Activated CD8-positive, alpha-beta memory T cell treated with anti-CD3 and anti-CD28 coated beads for 36 hours (primary cell): ENCODE results near the gene TTLL11. TPM values are rescaled to one million over a fixed set of nuclear protein-coding genes. Genes with fewer than 3 reads are reported as not detected.

Experiments
- CTCF ChIA-PET: fragments of 350-600 bp; sonication (Branson Sonifier 250); formaldehyde crosslinking; loops from one replicate; lab custom pipeline; 2021; ENCODE audit warnings: antibody characterized with exemption; lab: Charles Lee
- POLR2A ChIA-PET: fragments of 350-600 bp; sonication (Branson Sonifier 250); formaldehyde crosslinking; loops from one replicate; lab custom pipeline; 2021; ENCODE audit warnings: antibody characterized with exemption; lab: Charles Lee
- total RNA-seq, 2 experiments: library from RNA; stranded (reverse); gene quantifications; one replicate each; pipeline ENCODE4 v1.2.3, GENCODE V29; 2021

The TTLL11 gene
- total RNA-seq, 2 experiments from 2014 or later: 2.0 to 2.6 TPM

GRCh38 chr9:121887553-121888437, 205.3 kb downstream of the TTLL11 start:
- ChIA-PET CTCF (interaction anchor here (0.6 kb wide), 1 partner anchor 438 kb away, joined by 3 read pairs; no protein-coding TSS in a partner anchor), POLR2A (no interaction called here)

GRCh38 chr9:121886759-121887485, 206.2 kb downstream of the TTLL11 start:
- ChIA-PET POLR2A (no interaction called here), CTCF (interaction anchor here (0.6 kb wide), 1 partner anchor 437 kb away, joined by 3 read pairs; no protein-coding TSS in a partner anchor)

DNA sequence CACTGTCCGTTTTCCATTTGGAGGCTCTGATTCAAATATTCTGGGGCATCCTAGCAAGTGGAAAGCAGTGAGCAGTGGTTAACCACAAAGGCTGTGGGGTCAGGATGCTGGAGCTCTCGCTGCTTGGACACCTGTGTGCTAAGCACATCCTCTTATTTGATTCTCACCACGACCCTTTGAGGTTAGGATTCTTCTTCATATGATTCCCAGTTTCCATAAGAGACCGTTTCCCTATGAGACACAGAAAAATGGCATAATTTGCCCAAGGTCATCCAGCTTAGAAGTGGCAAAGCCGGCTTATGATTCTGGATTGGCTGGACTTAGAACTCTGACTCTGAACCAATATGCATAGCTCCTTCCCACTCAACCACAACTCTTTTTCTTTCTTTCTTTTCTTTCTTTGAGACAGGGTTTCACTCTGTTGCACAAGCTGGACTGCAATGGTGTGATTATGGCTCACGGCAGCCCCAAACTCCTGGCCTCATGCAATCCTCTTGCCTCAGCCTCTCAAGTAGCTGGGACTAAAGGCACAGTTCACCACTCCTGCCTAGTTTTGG, 207.7 kb downstream of the TTLL11 start:
- ChIA-PET POLR2A (interaction anchor here (0.5 to 0.6 kb wide), 2 partner anchors 51 to 381 kb away, joined by 3 to 4 read pairs; no protein-coding TSS in a partner anchor), CTCF (no interaction called here)

GRCh38 chr9:121884057-121884541, 209.0 kb downstream of the TTLL11 start:
- ChIA-PET CTCF (no interaction called here), POLR2A (interaction anchor here (0.6 kb wide), 1 partner anchor 11 kb away, joined by 5 read pairs; no protein-coding TSS in a partner anchor)

DNA sequence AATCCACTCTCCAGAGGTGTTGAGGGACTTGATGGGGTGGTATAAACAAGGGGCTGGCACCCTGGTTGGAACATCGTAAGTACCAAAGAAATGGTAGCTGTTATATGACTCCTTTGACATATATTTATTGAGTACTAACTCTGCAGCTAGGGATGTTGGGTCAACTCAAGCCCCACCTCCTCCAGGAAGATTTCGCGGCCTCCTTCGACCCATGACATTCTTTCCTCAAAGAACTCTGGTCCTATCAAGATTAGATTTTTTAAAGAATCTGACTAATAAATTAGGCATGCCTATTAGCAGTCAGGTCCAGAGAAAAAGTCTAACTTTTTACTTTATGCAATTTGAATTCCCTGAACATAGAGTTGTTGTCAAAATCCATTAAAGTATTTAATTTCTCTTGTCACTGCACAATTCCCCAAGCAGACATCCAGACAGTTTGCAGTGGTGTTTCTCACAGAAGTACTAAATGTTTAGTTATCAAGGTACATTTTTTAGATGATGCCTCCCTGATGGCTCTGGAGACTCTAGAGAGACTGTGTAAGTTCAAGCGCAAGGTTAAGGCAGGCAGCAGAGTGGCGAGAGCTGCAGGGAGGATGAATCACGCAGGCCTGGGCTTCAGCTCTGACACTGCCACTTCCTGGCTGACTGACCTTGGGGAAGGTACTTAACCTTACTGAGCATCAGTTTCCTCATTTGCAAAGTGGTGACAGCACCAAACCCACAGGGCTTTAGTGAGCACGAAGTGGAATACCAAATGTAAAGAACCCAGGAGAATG, 209.6 kb downstream of the TTLL11 start:
- ChIA-PET CTCF (interaction anchor here (0.5 kb wide), 1 partner anchor 22 kb away, joined by 3 read pairs; no protein-coding TSS in a partner anchor), POLR2A (no interaction called here)

DNA sequence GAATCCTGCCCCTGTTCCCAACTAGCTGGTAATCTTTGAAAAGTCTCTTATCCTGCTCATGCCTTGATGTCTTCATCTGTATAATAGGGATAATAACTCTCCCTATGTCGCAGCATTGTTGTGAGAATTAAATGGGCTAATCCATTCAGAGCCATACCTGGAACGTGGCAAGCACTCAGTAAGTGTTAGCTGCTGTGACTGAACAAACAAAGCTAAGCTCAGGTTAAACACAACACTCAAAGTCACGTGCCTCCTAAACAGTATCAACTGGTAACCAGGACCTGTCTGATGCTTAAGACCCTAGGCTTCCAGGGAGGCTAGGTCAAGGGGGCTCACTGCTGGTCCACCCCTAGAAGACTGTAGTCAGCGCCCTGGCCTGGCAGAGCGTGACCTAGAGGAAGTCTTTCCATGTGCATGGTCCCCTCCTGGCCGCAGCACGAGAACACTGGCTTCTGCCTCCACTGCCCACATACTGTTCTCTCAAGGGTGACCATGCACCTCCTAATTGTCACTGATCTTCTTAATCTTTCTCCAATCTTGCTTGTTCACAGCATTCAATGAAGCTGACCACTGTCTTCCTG, 211.1 kb downstream of the TTLL11 start:
- ChIA-PET POLR2A (no interaction called here), CTCF (no interaction called here)

DNA sequence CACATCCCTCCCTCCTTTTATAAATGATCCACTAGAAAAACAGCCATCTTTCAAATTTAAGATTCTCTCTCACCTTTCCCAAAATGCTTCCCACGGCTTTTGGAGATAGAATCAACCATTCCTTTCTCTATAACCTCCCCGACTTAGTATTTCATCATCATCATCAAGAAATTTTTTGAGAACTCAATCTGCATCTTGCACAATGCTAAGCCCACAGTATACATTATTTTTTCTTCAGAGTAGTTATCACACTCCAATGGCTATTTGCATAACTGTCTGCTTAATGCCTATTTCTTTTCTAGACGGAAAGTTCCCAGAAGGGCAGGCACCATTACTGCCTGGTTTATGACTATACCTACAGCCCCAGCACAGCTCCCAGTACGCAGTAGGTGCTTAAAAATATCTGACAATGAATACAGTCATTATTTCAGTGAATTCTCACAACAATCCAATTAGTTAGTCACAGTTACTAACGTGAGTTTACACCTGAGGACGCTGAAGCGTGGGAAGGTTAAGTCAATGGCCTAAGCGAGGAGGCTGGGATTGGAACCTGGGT, 212.7 kb downstream of the TTLL11 start:
- POLR2A ChIA-PET: no interaction called here
- CTCF ChIA-PET: no interaction called here

- POLR2A ChIA-PET: no interaction called here
- CTCF ChIA-PET: no interaction called here
These were observed 214.8 kb downstream of the TTLL11 start for GRCh38 chr9:121878271-121878822.

DNA sequence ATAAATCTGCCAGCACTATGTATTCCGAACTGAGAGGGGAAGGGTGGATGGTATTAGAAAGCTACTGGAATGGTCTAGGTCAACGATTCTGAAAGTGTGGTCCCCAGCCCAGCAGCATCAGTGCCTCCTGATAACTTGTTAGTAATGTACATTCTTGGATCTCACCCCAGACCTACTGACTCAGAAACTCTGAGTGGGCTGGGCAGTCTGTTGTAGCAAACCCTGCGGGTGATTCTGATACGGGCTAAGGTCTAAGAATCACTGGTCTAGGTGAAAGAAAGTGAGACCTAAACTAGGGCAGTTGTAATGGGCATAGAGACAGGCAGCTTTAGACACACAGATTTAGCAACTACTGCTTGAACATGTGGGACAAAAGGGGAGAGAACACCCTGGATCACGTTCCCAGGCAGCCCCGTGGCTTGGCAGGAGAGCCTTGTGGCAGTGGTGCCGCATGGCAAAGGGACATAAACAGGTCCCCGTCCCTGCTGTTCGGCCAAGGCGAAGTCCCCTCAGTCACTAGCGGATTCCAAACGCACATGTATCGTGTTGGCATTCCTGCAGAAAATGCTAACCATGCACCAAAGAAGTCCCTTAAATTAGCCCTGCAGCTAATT, 216.3 kb downstream of the TTLL11 start:
- POLR2A ChIA-PET: no interaction called here
- CTCF ChIA-PET: no interaction called here

- ChIA-PET POLR2A (no interaction called here), CTCF (no interaction called here)
These were observed 216.9 kb downstream of the TTLL11 start for GRCh38 chr9:121876255-121876654.

DNA sequence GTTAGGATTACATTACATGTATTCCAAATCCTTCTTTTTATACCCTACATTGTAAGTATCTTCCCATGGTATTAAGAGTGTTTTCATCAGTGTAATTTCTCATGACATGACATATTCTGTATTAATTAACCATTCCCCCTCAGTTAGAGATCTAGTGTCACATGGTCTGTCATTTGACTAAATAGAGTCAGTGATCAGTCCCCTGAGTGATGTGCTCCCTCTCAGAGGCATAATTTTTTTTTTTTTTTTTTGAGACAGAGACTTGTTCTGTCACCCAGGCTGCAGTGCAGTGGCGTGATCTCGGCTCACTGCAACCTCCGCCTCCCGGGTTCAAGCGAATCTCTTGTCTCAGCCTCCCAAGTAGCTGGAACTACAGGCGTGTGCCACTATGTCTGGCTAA, 218.6 kb downstream of the TTLL11 start:
- ChIA-PET CTCF (no interaction called here), POLR2A (no interaction called here)

DNA sequence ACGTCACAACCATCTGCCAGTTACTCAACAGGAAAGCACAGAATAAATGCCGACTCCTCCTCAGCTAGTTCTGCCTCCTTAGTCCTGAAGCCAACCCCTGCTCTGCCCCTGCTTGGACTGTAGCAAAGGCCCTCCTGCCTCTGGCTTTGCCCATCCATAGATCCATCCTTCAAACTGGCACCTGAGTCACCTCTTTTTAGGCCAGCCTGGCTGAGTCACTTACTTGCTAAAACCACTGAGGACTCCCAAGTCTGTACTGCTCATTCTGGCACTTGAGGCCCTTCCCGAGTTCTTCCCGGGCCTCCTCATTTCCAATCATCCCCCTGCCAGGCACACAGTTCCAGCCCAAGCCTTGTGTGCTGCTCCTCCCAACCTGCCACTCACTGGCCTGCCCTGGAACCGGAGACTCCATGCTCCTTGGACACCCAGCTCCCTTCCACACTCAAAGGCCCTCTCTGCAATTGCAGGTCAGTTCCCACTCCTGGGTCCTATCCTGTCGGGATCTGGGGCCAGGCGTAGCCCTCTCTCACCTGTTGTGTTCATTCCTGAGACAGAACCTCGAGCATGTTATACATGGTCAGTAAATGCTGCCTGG, 221.6 kb downstream of the TTLL11 start:
- POLR2A ChIA-PET: no interaction called here

DNA sequence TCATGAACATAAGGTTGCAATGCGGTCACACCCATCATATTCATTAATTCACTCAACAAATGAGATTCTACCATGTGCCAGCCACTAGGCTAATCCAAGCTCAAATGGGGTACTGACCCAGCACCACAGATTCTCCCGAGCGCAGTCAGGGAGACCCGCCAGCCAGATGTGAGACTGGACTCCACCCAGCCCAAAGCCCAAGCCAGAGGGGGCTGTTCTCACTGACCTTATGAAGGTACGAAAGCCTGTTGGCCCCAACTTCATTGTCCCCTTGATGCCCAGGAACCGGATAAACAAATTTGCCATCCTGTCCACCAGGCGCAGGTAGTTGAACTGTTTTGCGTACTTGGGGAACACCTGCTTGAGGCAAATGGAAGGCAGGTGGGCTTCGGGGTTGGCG, 222.8 kb downstream of the TTLL11 start:
- POLR2A ChIA-PET: no interaction called here
- CTCF ChIA-PET: no interaction called here

More for the DNA sequence above, 221.6 kb downstream of the TTLL11 start:
- CTCF ChIA-PET: no interaction called here

GRCh38 chr9:121868626-121869025, 224.5 kb downstream of the TTLL11 start:
- CTCF ChIA-PET: no interaction called here
- POLR2A ChIA-PET: no interaction called here

DNA sequence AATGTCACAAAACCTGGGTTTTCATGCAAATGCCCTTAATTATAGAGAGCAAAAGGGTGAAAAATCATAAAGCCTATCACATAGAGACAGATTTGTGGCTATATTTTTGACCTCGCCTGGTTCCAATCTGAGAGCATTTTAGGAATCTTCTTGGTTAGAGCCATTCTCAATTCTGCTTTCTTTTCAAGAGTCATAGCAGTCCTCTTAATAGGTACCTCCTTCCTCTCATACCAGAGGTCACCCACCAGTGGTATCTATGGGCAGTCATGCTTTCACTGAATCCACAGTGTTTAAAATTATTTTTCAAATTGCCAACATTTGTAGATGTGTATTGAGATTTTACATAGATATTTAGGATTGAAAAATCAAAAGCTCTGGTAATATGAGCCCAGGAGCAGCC, 226.2 kb downstream of the TTLL11 start:
- CTCF ChIA-PET: no interaction called here
- POLR2A ChIA-PET: no interaction called here

DNA sequence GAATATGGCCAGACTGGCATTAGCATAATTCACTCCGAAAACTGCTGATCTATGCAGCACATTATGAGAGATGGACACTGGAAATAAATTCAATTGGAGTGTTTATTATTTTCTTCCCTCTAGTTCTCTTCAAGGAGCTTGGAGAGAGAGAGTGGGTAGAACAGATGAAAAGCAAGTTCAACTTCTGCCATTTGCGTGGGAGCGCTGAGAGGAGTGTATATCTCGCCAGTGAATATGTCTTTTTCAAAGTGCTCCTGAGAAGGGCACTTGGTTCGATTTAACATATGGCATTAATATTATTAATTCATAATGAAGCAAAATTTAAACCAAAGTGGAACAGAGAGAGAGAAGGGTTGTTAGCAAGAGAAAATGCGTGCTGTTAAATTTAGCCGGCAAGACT, 227.2 kb downstream of the TTLL11 start:
- POLR2A ChIA-PET: no interaction called here
- CTCF ChIA-PET: no interaction called here

- CTCF ChIA-PET: no interaction called here
These were observed 228.0 kb downstream of the TTLL11 start for GRCh38 chr9:121865060-121865459.

More at GRCh38 chr9:121865060-121865459, 228.0 kb downstream of the TTLL11 start:
- POLR2A ChIA-PET: no interaction called here
